IPS-18c (cell line): Measurements from ENCODE around the gene LRIT1.

Experiments used
- H3K4me3 ChIP-seq: 2 replicates; pipeline ENCODE4 v1.7.0; 2013; ENCODE audit warnings: low read depth, mild to moderate bottlenecking, low read length, moderate library complexity; ENCODE audit not compliant: insufficient read depth
- H3K9me3 ChIP-seq: one replicate; pipeline ENCODE4 v1.6.1; 2013; ENCODE audit warnings: mild to moderate bottlenecking, low read length, moderate library complexity; ENCODE audit not compliant: control insufficient read depth, insufficient read depth

The LRIT1 gene

GRCh38 chr10:84227810-84228209 lies 13.5 kb downstream of the LRIT1 start:
- no peaks in the 10 kb centered on the region for H3K9me3 ChIP-seq
- H3K4me3 ChIP-seq: no peak overlapping the region

GRCh38 chr10:84226616-84227015 lies 14.7 kb downstream of the LRIT1 start:
- Histone ChIP-seq H3K9me3 (no peaks in the 10 kb centered on the region), H3K4me3 (no peak overlapping the region)

DNA sequence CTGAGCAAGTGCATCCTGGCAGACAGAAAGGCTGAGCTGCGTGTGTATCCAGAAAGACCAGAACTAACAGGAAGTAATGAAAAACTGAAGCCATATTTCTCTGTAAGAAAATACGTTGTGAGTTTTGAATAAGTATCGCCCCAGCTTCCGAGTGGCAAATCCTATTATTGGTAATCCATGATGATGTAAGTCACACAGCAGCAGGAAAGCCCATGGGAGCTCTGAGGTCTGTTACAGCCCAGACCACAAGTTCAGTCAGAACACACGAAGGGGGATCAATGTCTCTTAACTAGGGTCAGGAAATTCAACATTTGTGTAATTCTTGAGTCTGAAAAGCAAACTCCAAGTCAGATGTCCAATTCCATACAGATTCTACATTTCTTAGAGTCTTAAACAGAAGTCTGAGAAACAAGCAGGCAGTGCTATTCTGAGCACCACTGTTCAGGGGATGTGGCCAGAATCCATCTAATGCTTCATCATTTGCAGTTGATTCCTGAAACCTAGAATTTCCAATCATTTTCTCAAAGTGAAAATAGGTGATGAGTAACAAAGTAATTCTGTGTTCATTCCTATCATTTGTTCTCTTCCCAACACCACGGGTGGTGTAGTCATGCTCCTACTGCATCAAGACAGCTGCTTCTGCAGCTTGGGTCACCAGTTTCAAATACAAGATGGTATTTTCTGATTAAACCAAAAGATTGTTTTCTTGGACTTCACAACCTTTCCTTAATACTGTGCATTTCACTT lies 15.7 kb downstream of the LRIT1 start, which contains the start of gene LRIT2:
LRIT2 (minus strand) TSS at position 118 of the 747 bp plus-strand sequence; CDS start at position 94, 24 bp downstream.
- Histone ChIP-seq H3K4me3 (no peak within 1 kb of the TSS), H3K9me3 (no peaks in the 10 kb centered on the region)

- no peaks in the 10 kb centered on the region for H3K9me3 ChIP-seq
- H3K4me3 ChIP-seq: no peak overlapping the region
Observed at GRCh38 chr10:84224411-84225028, 16.8 kb downstream of the LRIT1 start.

DNA sequence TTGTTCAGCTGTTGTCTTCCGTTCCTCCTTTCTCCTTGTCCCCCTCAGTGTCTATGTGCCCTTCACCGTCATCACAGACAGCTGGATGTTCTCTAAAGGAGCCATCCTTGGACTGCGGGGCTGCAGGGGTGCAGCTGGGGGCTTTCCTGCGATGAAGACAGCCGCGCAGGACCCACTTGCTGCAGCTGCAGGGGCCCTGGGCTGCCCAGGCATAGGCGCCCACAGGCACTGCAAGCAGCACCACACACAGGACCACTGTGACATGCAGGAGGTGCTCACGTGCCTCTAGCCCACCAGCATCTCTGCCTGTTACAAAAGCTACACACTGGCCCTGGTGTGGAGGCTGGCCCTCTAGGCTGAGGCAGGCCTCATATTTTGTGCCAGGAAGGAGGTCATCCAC lies 19.4 kb downstream of the LRIT1 start:
- Histone ChIP-seq H3K9me3 (no peaks in the 10 kb centered on the region), H3K4me3 (no peak overlapping the region)

GRCh38 chr10:84217746-84218145 lies 23.6 kb downstream of the LRIT1 start:
- Histone ChIP-seq H3K4me3 (no peak overlapping the region), H3K9me3 (no peaks in the 10 kb centered on the region)

GRCh38 chr10:84216834-84217233 lies 24.5 kb downstream of the LRIT1 start:
- Histone ChIP-seq H3K9me3 (no peaks in the 10 kb centered on the region), H3K4me3 (no peak overlapping the region)

DNA sequence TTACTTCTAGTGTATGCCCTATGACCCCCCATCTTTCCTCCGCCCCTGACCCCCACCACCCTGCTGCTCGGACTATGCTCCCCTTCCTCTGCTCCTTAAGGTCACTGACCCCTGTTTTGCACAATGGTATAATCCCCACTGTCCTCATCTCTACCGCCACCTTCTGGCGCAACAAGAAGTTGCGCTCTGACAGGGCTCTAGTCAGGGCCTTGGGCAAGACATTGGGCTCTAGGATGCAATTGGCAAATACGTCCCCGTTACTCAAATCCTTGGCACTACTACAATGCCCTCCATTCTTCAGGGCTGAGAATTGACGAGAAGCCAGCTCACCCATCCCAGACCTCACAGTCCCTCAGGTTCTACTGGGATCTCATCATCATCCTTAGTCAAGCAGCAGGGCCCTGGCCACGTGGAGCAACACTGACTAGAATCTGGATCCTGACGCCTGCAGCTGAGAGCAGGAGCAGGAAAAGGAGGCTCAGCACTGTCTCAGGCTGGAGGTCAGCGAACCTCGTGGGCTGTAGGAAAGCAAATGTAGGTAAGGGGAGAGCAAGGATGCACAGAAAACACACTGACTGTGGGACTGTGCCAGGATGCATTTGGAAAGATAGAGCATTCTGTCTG lies 26.6 kb downstream of the LRIT1 start:
- Histone ChIP-seq H3K4me3 (no peak overlapping the region), H3K9me3 (no peaks in the 10 kb centered on the region)

DNA sequence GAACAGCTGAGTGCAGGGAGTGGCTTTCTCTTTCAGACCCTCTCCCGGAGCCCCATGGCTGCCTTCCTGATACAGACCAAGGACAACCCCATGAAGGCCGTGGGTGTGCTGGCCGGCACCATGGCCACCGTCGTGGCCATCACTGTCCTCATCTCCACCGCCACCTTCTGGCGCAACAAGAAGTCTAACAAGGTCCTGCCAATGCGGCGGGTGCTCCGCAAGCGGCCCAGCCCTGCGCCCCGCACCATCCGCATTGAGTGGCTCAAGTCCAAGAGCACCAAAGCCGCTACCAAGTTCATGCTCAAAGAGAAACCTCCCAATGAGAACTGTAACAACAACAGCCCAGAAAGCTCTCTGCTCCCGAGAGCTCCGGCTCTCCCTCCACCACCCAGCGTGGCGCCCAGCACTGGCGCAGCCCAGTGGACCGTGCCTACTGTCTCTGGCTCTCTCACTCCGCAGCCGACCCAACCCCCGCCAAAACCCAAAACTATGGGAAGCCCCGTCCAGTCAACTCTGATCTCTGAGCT lies 27.2 kb downstream of the LRIT1 start:
- H3K9me3 ChIP-seq: no peaks in the 10 kb centered on the region
- H3K4me3 ChIP-seq: no peak overlapping the region

DNA sequence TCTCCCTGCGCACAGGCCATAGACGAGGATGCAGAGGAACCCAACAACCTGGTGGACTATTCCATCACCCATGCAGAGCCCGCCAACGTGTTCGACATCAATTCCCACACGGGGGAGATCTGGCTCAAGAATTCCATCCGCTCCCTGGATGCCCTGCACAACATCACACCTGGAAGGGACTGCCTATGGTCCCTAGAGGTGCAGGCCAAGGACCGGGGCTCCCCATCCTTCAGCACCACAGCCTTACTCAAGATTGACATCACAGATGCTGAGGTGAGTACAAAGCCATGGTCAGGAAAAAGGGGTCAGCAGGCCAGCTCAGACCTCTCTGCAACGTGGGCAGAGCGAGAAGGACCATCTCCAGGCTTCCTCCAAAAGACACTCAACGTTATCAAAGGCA lies 28.3 kb downstream of the LRIT1 start:
- H3K4me3 ChIP-seq: no peak overlapping the region
- H3K9me3 ChIP-seq: no peaks in the 10 kb centered on the region

DNA sequence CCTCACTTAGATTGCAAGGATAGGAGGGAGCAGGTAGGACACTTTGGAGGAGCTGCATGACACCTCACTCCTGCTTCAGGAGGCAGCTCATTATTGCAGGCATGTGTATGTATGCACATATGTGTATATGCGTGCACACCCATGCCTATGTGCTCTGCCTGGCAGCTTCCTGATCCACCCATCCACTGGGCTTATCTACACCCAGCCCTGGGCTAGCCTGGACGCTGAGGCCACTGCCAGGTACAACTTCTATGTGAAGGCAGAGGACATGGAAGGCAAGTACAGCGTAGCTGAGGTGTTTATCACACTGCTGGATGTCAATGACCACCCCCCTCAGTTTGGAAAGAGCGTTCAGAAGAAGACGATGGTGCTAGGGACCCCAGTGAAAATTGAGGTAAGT lies 29.3 kb downstream of the LRIT1 start:
- H3K4me3 ChIP-seq: no peak overlapping the region
- H3K9me3 ChIP-seq: no peaks in the 10 kb centered on the region

DNA sequence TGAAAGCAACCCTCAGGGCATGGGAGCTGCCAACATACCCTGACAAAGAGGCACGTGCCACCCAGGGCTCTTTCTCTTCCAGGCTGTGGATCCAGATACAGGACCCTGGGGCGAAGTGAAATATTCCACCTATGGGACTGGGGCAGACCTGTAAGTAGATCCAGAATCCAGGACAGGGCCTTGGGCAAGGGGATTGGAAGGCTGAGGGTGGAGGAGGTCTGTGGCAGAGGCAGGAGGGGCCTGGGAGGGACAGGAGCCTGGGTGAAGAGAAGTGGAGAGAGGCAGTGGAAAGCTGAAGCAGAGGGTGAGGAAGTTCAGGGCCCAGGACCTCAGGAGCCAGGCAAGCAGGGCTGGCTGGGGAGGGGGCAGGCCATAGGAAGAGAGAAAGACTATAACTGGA lies 29.8 kb downstream of the LRIT1 start:
- no peak overlapping the region for H3K4me3 ChIP-seq
- no peaks in the 10 kb centered on the region for H3K9me3 ChIP-seq

GRCh38 chr10:84208023-84208422 lies 33.3 kb downstream of the LRIT1 start:
- no peak overlapping the region for H3K4me3 ChIP-seq

DNA sequence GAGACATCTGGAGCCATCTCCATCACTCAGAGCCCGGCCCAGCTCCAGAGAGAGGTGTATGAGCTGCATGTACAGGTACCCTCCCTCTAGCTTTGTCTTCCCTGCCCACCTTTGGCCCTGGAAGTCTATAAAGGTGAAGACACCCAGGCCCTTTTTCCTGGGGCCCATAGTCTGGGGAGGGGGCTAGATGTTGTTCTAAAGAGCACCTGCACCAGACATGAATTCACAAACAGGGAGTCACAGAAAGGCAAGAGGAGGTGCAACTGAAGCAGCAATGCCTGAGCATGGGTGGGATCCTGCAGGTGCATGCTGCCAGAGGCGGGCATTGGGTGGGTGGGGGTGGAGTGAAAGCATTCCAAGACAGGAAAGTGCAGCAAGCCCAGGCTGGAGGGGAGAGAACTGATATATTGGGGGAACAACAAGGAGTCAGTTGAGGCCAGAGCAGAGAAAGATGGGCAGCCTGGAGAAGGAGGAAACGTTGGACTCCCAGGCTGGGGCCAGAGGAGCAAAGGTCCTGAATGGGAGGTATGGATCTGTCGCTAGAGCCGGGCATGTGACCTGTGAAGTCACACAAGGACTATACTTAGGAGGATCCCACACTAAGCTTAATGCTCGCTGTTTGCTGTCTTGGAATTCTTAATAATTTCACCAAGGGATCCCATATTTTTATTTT lies 35.4 kb downstream of the LRIT1 start:
- Histone ChIP-seq H3K4me3 (no peak overlapping the region), H3K9me3 (no peaks in the 10 kb centered on the region)

More at GRCh38 chr10:84208023-84208422, 33.3 kb downstream of the LRIT1 start:
- H3K9me3 ChIP-seq: no peaks in the 10 kb centered on the region

GRCh38 chr10:84205049-84205852 lies 36.1 kb downstream of the LRIT1 start:
- H3K9me3 ChIP-seq: no peaks in the 10 kb centered on the region
- H3K4me3 ChIP-seq: no peak overlapping the region

GRCh38 chr10:84204610-84205009 lies 36.7 kb downstream of the LRIT1 start:
- Histone ChIP-seq H3K4me3 (no peak overlapping the region), H3K9me3 (no peaks in the 10 kb centered on the region)

DNA sequence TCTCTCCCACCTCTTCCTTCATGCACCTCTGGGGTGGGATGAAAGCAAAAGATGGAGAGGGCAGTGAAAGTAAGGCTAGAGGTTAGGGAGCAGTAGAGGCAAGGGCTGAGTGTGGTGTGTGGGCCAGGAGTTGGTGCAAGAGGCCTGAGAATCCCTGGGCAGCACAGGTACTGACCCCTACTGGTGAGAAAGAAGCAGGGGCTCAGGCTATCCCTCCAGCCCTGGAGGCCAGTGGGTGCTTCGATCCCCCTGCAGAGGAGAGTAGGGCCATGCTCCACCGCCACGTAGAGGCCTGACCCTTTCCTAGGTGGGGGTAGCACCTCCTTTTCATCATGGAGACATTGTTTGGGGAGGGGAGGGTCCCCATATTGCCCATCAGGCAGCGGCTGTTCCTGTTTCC lies 37.2 kb downstream of the LRIT1 start:
- no peaks in the 10 kb centered on the region for H3K9me3 ChIP-seq
- no peak overlapping the region for H3K4me3 ChIP-seq
